T follicular helper cell (primary cell): ENCODE data around the gene BRD3.
A peak's percentile ranks its signal among the peaks of the same experiment; 100 is the strongest.
"Not testable (repeated sequence)": the region's sequence is repeated elsewhere in the genome, so short reads cannot be mapped to it uniquely, and the experiment has no call there.

Experiments
- DNase-seq: peaks from one replicate; pipeline ENCODE4 v3.0.0-alpha.2; 2020; ENCODE audit warnings: low read depth
- total RNA-seq, 2 experiments: gene quantifications; one replicate each; lab custom pipeline; 2026; lab: John Stamatoyannopoulos, UW

Gene BRD3
- 23.3 to 57.8 reads per million in 2 experiments for total RNA-seq

DNA sequence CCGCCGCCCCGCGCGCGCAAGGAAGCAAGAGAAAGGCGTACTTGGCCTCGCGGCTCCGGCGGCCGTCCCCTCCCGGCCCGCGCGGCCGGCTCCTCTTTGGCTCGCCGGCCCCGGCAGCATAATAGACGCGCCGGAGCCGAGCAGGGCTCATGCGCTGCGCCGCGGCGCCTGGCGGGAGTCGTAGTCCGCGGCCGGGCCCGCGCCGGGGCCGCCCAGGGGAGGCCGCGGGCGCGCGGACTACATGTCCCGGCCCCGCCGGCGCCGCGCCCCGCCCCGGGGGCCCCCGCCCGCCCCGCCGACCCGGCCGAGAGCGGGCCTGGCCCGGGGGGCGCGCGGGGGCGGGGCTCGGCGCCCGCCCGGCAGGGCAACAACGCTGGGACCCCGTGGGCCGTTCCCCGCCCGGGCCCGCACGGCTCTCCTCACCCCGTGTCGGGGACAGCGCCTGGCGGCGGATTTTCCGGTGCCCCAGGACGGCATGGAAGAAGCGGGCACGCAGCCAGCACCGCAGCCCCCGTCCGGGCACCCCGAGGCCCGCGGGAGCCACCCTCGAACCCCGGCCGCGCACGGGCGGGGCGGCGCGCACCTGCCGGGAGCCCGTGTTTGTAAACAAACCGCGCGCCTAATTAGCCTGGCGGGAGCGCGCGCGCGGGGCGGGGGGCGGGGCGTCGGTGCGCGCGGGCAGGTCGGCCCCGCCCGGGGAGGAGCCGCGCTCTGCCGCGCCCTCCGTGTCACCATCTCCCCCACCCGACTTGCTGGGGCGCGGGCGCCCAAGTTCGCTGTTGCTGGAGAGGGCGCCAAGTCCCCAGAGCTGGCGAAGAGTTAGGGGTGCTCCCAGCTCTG, at the start of gene BRD3:
Gene BRD3 (minus strand): TSS at position 123 of the 840 bp plus-strand sequence. CDS start 14,549 bp downstream, outside the sequence.
- peak; percentile 79 for DNase-seq

DNA sequence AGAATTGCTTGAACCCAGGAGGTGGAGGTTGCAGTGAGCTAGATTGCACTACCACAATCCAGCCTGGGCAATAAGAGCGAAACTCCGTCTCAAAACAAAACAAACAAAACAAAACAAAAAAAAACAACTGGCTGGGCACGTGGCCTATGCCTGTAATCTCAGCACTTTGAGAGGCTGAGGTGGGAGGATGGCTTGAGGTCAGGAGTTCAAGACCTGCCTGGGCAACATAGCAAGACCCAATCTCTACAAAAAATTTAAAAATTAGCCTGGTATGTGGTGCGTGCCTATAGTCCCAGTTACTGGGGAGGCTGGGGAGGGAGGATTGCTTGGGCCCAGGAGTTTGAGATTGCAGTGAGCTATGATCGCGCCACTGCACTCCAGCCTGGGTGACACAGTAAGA, 44.7 kb upstream of the BRD3 start:
- DNase-seq = no peak

DNA sequence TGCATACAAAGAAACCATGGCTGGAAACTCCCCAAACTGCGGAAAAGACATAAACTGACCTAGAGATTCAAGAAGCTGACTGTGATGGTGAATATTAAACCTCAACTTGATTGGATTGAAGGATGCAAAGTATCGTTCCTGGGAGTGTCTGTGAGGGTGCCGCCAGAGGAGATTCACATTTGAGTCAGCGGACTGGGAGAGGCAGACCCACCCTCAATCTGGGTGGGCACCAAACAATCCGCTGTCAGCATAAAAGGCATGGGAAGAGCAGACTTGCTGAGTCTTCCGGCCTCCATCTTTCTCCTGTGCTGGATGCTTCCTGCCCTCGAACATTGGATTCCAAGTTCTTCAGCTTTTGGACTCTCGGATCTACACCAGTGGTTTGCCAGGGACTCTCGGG, 43.2 kb upstream of the BRD3 start:
- DNase-seq = no peak

DNA sequence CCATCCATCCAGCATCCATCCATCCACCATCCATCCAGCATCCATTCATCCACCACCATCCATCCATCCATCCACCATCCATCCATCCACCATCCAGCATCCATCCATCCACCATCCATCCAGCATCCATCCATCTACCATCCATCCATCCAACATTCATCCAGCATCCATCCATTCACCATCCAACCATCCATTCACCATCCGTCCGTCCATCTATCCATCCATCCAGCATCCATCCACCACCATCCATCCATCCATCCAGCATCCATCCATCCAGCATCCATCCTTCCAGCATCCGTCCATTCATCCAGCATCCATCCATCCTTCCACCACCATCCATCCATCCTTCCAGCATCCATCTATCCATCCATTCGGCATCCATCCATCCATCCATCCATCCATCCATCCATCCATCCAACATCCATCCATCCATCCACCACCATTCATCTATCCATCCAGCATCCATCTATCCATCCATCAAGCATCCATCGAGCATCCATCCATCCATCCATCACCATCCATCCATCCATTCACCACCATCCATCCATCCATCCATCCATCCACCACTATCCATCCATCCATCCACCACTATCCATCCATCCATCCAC, 35.7 kb upstream of the BRD3 start:
- no peak for DNase-seq

DNA sequence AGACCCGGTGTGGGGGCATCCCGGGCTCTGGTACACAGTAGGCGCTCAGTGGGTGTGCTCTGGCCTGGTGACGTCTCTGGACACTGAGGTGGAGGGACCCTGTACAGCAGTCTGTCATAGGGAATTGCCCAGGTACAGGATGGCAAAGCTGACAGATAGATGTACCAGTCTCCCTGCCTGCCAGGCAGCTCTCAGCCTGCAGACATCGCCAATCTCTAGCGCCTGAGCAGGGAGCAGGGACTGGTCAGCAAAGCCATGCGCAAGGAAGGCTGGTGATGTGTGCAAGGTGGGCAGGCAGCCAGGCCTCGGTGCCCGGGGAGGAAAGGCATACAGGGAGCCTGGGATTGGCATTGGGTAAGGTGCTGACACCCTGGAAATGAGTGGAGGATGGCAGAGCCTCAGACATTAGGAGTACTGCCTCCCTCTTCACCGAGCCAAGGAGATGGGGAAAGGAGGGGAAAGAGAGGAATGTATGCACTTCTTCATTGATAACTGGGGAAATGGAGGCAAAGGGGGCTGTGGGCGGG, 33.9 kb upstream of the BRD3 start:
- DNase-seq = no peak

DNA sequence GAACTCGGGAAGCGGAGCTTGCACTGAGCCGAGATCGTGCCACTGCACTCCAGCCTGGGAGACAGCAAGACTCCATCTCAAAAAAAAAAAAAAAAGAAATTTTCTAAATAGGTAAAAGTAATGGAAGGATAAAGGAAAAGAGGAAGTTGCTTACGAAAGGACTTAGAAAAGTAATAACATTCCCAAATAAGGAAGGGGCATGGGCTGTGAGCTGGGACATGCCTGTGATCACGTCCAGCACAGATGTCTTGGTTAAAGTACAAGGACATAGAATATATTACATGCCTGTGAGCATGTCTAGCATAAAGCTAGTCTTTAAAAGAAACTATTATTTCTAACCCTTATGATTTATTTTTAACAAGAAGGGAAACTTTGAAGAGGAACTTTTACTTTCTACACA, 33.3 kb upstream of the BRD3 start:
- not testable (repeated sequence) for DNase-seq

DNA sequence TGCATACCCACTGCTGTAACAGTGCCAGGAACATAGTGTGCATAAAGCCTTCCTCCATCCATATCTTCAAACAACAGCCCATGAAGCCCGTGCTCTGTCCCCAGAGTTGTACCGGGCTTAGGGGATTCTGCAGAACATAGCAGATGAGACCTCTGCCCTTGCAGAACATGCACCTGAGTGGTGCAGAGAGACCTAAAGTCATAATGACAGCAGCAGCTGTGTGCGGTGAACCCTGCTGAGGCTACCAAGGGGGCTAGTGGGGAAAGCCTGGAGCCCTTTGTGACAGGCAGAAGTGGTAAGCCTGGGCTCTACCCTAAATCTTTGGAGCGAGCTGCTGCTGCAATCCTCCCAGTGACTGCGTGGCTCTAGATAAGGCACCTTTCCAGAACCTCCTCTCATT, 32.2 kb upstream of the BRD3 start:
- no peak for DNase-seq

DNA sequence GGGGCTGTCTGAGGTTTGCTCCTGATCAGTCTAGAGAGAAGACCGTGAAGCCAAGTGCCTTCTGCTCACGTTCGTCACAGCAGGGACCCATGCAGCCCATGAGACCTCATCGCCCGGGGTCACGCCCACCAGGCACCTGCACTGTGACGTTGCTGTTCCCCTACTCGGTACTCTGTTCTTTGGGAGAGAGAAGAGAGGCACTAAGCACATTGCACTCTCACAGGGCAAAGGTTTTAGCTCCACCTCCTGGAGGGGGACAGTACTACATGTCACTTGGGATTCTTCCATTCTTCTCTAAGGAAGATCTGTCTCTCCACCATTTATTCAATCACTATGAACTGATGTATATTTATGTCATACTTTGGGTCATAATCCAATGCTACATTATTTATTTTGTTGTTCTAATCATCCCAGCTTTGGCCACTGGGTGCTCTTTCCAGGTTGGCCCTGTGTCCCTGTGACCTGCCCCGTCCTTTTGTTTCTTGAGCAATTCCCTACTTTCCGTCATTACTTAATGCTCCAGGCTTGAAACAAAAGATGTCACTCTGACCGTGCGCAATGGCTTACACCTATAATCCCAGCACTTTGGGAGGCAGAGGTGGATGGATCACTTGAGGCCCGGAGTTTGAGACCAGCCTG, 31.4 kb upstream of the BRD3 start:
- DNase-seq = peak; percentile 54

DNA sequence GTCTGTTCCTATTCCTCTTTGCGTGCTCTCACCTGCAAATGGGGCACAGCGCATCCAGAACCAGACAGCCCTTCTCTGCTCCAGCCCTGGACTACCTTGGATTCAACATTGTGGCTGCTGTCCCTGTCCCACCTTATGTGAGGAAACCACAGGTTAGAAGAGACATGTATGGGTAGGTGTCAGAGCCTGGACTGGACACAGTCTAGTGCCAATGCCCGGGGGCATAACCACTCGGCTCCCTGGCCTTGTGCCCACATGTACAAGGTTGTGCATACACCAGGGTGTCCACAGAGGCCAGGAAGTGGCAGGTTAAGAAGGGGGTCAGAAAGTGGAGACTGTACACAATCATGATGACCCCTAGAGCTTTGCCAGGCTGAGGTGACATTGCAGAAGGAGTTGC, 22.1 kb upstream of the BRD3 start:
- no peak for DNase-seq

DNA sequence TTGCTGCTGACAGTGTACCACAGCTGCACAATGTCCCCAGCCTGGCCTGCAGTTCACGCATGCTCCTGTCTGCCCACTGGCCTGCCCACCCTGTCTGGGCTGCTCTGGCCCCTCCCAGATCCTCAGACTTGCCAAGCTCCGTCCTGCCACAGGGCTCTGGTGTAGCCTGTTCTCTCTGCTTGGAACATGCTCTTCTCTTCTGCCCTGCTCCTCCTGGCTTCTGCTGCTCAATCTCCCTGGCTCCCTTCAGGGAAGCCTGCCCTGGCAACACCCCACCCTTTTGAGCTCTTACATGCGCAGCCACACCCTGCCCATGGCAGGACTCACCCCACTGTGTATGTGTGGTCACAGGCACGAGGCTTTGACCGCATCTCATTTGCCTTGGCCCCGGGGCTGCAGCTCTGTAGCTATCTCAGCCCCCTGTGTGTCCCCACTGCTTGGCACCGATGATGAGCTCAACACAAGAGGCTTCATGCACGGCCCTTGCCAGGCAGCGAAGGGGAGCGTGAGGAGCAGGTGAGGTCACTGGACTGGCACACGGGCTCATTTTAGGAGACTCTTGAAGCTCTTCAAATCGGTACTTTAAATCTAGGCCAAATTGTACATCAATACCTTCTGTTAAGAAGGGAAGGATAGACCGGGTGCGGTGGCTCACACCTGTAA, 20.4 kb upstream of the BRD3 start:
- DNase-seq = no peak

DNA sequence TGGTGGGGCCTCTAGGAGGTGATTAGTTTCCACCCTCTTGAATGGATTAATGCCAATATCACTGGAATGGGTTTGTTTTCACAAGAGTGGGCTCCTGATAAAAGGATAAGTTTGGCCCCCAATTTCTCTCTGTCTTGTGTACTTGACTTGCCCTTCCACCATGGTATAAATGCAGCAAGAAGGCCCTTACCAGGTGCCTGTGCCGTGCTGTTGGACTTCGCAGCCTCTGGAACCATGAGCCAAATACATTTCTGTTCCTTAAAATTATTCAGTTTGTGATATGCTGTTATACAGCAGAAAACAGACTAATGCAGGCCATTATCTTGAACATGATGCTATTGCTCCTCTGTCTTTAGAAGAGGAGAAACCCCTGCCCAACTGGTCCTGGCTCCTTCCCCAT, 17.8 kb upstream of the BRD3 start:
- DNase-seq = no peak

DNA sequence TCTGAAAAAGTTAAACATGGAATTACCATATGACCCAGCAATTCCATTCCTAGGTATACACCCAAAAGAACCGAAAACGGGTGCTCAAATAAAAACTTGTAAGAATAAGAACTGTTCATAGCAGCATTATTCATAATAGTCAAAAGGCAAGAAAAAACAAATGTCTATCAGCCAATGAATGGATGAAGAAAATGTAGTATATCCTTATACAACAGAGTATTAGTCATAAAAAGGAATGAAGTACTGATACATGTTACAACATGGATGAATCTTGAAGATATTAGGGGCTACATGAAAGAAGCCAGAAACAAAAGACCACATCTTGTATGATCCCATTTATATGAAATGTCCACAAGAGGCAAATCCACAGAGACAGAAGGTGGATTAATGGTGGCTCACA, 15.6 kb upstream of the BRD3 start:
- no peak for DNase-seq

DNA sequence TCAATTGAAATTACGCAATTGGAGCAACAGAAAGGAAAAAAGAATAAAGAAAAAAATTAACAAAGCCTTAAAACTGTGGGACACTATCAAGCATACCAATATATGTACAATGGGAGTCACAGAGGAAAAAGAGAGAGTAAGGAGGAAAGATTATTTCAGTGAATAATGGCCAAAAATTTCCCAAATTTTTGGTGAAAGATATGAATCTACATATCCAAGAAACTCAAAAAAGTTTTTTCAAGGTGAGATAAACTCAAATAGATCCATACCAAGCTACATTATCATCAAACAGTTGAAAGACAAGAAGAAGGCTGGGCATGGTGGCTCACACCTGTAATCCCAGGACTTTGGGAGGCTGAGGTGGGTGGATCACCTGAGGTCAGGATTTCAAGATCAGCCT, 8.8 kb upstream of the BRD3 start:
- DNase-seq = no peak

DNA sequence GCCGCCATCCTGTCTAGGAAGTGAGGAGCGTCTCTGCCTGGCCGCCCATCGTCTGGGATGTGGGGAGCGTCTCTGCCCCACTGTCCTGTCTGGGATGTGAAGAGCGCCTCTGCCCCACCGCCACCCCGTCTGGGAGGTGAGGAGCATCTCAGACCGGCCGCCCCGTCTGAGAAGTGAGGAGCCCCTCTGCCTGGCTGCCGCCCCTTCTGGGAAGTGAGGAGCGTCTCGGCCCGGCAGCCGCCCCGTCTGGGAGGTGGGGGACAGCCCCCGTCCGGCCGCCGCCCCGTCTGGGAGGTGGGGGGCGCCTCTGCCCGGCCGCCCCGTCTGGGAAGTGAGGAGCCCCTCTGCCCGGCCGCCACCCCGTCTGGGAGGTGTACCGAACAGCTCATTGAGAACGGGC, 7.9 kb upstream of the BRD3 start:
- DNase-seq = not testable (repeated sequence)

DNA sequence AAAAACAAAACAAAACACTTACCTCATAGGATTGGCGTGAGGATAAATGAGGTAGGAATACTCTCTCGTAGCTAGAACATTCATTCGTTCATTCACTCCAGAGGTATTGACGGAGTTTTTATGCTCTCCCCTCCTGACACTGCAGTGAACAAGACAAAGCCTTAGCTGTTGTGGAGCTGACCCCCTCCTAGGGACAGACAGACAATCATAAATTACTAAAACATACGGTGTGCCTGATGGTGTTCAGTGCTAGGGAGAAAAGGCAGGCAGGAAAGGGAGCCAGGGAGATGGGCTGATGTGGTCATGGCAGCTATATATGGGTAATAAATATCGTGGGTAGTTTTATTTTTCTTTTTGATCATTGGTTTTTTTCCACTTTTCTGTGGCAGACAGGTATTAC, 5.7 kb upstream of the BRD3 start:
- DNase-seq = no peak

DNA sequence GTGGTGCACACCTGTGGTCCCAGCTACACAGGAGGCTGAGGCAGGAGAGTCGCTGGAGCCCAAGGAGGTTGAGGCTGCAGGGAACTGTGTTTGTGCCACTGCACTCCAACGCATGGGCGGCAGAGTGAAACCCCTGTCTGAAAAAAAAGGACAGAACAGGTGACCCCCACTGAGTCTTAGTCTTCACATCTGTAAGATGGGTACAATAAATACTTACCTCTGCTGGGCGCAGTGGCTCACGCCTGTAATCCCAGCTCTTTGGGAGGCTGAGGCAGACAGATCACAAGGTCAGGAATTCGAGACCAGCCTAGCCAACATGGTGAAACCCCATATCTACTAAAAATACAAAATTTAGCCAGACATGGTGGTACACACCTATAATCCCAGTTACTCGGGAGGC, 4.9 kb upstream of the BRD3 start:
- not testable (repeated sequence) for DNase-seq

DNA sequence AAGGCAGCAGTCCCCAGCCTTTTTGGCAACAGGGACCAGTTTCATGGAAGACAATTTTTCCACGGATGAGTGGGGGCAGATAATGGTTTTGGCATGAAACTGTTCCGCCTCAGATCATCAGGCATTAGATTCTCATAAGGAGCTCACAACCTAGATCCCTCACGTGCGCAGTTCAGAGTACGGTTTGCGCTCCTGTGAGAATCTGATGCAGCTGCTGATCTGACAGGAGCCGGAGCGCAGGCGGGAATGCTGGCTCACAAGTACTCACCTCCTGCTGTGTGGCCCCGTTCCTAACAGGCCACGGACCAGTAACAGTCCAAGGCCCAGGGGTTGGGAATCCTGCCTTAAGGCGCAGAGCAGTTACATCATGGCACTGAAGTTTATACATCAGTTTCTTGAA, 3.3 kb upstream of the BRD3 start:
- no peak for DNase-seq

DNA sequence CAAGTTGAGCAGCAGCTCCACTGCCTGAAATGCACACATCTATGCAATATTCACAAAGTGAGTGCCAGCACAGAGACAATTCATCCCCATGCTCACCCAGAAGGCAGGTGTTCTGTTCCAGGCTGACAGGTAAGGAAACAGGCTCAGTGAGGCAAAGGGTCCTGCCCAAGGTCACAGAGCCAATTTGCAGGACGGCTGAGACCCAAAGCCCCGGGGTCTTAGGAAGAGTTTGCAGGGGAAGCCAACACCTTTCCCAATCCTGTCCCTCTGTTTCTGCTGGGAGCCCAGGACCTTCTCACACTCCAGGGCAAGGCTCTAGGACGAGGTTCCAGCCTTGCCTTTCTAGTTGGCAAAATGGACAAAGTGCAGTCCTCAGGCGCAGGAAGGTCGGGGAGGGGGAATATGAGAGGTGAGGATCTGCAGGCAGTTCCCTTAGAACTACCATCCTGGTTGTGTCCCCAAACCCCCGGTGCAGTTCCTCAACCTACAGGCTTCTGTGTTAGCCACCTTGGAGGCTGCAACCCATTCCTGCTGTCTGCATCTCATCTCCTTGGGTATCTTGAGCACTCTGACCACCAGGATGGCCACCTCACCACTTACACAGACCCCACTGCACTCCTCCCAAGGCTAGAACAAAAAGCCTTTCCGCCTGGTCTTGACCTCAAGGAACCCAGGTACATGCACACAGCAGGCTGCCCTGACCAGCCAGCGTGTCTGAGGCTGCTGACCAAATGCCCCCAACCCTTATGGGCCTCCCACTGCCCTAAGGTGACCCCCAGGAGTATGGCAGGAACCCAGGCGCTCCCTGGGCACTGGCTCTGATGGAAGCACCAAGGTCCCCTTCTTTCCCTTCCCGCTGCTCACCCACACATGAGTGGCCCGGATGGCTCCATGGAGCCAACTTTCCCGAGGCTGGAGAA, 1.9 kb upstream of the BRD3 start:
- DNase-seq = no peak

DNA sequence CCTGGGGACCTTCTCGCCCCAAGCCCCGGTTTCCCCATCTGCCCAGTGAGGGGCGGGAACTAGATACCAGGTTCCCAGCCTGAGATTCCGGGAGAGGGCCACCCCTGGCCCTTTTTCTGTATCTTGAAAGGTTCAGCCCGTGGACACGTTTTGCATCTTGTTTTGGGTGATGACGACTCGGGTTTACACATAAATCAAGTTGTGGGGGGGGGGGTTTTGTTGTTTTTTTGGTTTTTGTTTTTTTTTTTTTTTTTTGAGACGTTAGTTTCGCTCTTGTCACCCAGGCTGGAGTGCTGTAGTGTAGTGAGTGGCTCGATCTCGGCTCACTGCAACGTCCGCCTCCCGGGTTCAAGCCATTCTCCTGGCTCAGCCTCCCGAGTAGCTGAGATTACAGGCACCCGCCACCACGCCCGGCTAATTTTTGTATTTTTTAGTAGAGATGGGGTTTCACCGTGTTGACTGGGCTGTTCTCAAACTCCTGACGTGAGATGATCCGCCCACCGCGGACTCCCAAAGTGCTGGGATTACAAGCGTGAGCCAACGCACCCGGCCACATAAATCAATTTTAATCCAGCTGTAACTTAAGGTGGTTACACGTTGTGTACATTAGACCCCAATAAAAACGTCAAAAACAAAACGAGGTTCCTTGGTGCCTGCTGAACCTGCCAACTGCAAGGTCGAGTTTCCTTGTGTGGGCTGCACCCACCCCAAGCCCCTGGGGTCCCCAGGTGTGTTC, 1.1 kb upstream of the BRD3 start:
- no peak for DNase-seq
